Smooth muscle cell of the brain vasculature (primary cell): ENCODE data around the gene MEOX1.

Experiments used
- DNase-seq: peaks from one replicate; pipeline ENCODE4 v3.0.0-alpha.2; 2012; ENCODE audit warnings: low read depth, low spot score

MEOX1 gene

GRCh38 chr17:43680461-43680860 lies 18.7 kb upstream of the MEOX1 start:
- no peak for DNase-seq

- DNase-seq: no peak
These were observed 18.2 kb upstream of the MEOX1 start for GRCh38 chr17:43679911-43680310.

- DNase-seq: no peak
These were observed 17.7 kb upstream of the MEOX1 start for GRCh38 chr17:43679401-43679800.

- no peak for DNase-seq
These were observed 14.7 kb upstream of the MEOX1 start for GRCh38 chr17:43676471-43676870.

- DNase-seq: no peak
These were observed 12.7 kb upstream of the MEOX1 start for GRCh38 chr17:43674394-43674793.

GRCh38 chr17:43673516-43674323 lies 12.0 kb upstream of the MEOX1 start:
- no peak for DNase-seq

GRCh38 chr17:43671755-43672519 lies 10.2 kb upstream of the MEOX1 start:
- DNase-seq: no peak

- no peak for DNase-seq
These were observed 9.4 kb upstream of the MEOX1 start for GRCh38 chr17:43671031-43671692.

- no peak for DNase-seq
These were observed 8.9 kb upstream of the MEOX1 start for GRCh38 chr17:43670645-43671030.

- no peak for DNase-seq
These were observed 8.4 kb upstream of the MEOX1 start for GRCh38 chr17:43669971-43670644.

GRCh38 chr17:43667947-43668348 lies 6.2 kb upstream of the MEOX1 start:
- no peak for DNase-seq

GRCh38 chr17:43667506-43667905 lies 5.8 kb upstream of the MEOX1 start:
- no peak for DNase-seq

- no peak for DNase-seq
These were observed 4.2 kb upstream of the MEOX1 start for GRCh38 chr17:43665937-43666236.

GRCh38 chr17:43665084-43665936 lies 3.6 kb upstream of the MEOX1 start:
- DNase-seq: no peak

- no peak for DNase-seq
These were observed 2.4 kb upstream of the MEOX1 start for GRCh38 chr17:43664096-43664495.

GRCh38 chr17:43663383-43663782 lies 1.7 kb upstream of the MEOX1 start:
- DNase-seq: no peak

GRCh38 chr17:43662413-43663141 lies 855 bp upstream of the MEOX1 start:
- no peak for DNase-seq

GRCh38 chr17:43660816-43661493 lies 767 bp downstream of the MEOX1 start:
- no peak for DNase-seq

GRCh38 chr17:43659823-43660617 lies 1.7 kb downstream of the MEOX1 start:
- DNase-seq: no peak
